ENCODE data around the gene RUNX2. TPM values are rescaled to one million over a fixed set of nuclear protein-coding genes. Genes with fewer than 3 reads are reported as not detected.
"Not testable (repeated sequence)": the region's sequence is repeated elsewhere in the genome, so short reads cannot be mapped to it uniquely, and the experiment has no call there.

The RUNX2 gene
- total and polyA plus RNA-seq, 9 of the 15 experiments (the other 6 are each of a cell fraction or from before 2014, with no cell fraction given), result 0.29 to 1.00 (median 0.43) TPM

DNA sequence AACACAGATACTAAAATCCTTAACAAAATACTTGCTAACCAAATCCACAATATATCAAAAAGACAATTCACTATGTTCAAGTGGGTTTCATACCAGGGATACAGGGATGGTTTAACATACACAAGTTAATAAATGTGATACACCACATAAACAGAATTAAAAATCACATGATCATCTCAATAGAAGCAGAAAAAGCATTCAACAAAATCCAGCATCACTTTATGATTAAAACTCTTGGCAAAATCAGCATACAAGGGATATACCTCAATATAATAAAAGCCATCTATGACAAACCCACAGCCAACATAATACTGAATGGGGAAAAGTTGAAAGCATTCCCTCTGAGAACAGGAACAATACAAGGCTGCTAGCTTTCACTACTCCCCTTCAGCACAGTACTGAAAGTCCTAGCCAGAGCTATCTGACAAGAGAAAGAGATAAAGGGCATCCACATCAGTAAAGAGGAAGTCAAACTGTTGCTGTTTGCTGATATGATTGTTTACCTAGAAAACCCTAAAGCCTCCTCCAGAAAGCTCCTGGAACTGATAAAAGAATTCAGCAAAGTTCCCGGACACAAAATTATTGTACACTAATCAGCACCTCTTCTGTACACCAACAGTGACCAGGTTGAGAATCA, 33.9 kb upstream of the RUNX2 start (continued):
- TF ChIP-seq, protein P1, sequence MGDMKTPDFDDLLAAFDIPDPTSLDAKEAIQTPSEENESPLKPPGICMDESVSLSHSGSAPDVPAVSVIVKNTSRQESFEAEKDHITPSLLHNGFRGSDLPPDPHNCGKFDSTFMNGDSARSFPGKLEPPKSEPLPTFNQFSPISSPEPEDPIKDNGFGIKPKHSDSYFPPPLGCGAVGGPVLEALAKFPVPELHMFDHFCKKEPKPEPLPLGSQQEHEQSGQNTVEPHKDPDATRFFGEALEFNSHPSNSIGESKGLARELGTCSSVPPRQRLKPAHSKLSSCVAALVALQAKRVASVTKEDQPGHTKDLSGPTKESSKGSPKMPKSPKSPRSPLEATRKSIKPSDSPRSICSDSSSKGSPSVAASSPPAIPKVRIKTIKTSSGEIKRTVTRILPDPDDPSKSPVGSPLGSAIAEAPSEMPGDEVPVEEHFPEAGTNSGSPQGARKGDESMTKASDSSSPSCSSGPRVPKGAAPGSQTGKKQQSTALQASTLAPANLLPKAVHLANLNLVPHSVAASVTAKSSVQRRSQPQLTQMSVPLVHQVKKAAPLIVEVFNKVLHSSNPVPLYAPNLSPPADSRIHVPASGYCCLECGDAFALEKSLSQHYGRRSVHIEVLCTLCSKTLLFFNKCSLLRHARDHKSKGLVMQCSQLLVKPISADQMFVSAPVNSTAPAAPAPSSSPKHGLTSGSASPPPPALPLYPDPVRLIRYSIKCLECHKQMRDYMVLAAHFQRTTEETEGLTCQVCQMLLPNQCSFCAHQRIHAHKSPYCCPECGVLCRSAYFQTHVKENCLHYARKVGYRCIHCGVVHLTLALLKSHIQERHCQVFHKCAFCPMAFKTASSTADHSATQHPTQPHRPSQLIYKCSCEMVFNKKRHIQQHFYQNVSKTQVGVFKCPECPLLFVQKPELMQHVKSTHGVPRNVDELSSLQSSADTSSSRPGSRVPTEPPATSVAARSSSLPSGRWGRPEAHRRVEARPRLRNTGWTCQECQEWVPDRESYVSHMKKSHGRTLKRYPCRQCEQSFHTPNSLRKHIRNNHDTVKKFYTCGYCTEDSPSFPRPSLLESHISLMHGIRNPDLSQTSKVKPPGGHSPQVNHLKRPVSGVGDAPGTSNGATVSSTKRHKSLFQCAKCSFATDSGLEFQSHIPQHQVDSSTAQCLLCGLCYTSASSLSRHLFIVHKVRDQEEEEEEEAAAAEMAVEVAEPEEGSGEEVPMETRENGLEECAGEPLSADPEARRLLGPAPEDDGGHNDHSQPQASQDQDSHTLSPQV (IDR thresholded peaks at IDR 0.05), result peak; percentile 47; the same call in 1 of the 2 replicates
- TF ChIP-seq HDAC1 (IDR thresholded peaks at IDR 0.05) (peak in 1 of 2 experiments; percentile 69; a peak in 2 of 4 replicates), GATAD2B (IDR thresholded peaks at IDR 0.05; ENCODE audit: borderline replicate concordance) (peak; percentile 98), NR2C1 (tag; IDR thresholded peaks at IDR 0.05) (0 out of 2 replicates have a peak, but pooled peaks have one; percentile 23), MTA2 (IDR thresholded peaks at IDR 0.05; ENCODE audit: low read depth) (peak; percentile 87), SOX6 (IDR thresholded peaks at IDR 0.05) (peak; percentile 99), GATA2 (CRISPR knock-in tag; IDR thresholded peaks at IDR 0.05) (peak; percentile 78), PML (IDR thresholded peaks at IDR 0.05; ENCODE audit: low read length) (peak; percentile 71), ETV5 (CRISPR knock-in tag; IDR thresholded peaks at IDR 0.05; ENCODE audit: low read depth) (peak; percentile 58; the same call in 1 of the 2 replicates), PHB2 (IDR thresholded peaks at IDR 0.05; ENCODE audit: low read depth) (0 out of 2 replicates have a peak, but pooled peaks have one; percentile 46), TEAD4 (IDR thresholded peaks at IDR 0.05; ENCODE audit: low read length) (peak; percentile 90)
- not testable (repeated sequence) for TF ChIP-seq NR2C1 (IDR thresholded peaks at IDR 0.05); TEAD4 (CRISPR knock-in tag; IDR thresholded peaks at IDR 0.05; ENCODE audit: borderline replicate concordance)
- TF ChIP-seq, protein P2, sequence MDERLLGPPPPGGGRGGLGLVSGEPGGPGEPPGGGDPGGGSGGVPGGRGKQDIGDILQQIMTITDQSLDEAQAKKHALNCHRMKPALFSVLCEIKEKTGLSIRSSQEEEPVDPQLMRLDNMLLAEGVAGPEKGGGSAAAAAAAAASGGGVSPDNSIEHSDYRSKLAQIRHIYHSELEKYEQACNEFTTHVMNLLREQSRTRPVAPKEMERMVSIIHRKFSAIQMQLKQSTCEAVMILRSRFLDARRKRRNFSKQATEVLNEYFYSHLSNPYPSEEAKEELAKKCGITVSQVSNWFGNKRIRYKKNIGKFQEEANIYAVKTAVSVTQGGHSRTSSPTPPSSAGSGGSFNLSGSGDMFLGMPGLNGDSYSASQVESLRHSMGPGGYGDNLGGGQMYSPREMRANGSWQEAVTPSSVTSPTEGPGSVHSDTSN (CRISPR knock-in tag; IDR thresholded peaks at IDR 0.05; ENCODE audit: low read depth), result not testable (repeated sequence)
- TF ChIP-seq, protein P2 (tag; conservative IDR thresholded peaks at IDR 0.05; ENCODE audit: low read depth), result 0 out of 2 replicates have a peak, but pooled peaks have one; percentile 41
- TF ChIP-seq, protein P3, sequence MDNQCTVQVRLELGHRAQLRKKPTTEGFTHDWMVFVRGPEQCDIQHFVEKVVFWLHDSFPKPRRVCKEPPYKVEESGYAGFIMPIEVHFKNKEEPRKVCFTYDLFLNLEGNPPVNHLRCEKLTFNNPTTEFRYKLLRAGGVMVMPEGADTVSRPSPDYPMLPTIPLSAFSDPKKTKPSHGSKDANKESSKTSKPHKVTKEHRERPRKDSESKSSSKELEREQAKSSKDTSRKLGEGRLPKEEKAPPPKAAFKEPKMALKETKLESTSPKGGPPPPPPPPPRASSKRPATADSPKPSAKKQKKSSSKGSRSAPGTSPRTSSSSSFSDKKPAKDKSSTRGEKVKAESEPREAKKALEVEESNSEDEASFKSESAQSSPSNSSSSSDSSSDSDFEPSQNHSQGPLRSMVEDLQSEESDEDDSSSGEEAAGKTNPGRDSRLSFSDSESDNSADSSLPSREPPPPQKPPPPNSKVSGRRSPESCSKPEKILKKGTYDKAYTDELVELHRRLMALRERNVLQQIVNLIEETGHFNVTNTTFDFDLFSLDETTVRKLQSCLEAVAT (IDR thresholded peaks at IDR 0.05), result peak; percentile 21 to 57; a peak in 2 of 4 replicates
- TF ChIP-seq, protein P4, sequence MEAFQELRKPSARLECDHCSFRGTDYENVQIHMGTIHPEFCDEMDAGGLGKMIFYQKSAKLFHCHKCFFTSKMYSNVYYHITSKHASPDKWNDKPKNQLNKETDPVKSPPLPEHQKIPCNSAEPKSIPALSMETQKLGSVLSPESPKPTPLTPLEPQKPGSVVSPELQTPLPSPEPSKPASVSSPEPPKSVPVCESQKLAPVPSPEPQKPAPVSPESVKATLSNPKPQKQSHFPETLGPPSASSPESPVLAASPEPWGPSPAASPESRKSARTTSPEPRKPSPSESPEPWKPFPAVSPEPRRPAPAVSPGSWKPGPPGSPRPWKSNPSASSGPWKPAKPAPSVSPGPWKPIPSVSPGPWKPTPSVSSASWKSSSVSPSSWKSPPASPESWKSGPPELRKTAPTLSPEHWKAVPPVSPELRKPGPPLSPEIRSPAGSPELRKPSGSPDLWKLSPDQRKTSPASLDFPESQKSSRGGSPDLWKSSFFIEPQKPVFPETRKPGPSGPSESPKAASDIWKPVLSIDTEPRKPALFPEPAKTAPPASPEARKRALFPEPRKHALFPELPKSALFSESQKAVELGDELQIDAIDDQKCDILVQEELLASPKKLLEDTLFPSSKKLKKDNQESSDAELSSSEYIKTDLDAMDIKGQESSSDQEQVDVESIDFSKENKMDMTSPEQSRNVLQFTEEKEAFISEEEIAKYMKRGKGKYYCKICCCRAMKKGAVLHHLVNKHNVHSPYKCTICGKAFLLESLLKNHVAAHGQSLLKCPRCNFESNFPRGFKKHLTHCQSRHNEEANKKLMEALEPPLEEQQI (IDR thresholded peaks at IDR 0.05), result peak; percentile 92

All from K562 (cell line).